ENCODE measurements around the gene AOC1. TPM values are rescaled to one million over a fixed set of nuclear protein-coding genes. Genes with fewer than 3 reads are reported as not detected.
"Not testable (repeated sequence)": the region's sequence is repeated elsewhere in the genome, so short reads cannot be mapped to it uniquely, and the experiment has no call there.

The AOC1 gene
- 10 to 100 TPM in 1 of 12 donors, under 1 TPM in 7, not detected in 4; 0.13 to 19.9 (median 0.39) TPM for polyA plus RNA-seq (ENCODE audit: insufficient read length in 12 of 12)
- long read RNA-seq, donor 1, transcript AOC1-201 (5 exons, 2,649 nt): major isoform, 8 of 90 reads
- long read RNA-seq, donor 1, partial matches to known transcripts: 82 of 90 reads
- long read RNA-seq, donor 1, other reads (novel, unspliced or antisense): 0 of 90 reads
- long read RNA-seq, donor 2: 0 reads
- long read RNA-seq, donor 3: 0 reads
- long read RNA-seq, donor 4: 0 reads
- long read RNA-seq, donor 5: 0 reads
- long read RNA-seq, donor 6: 0 reads
- long read RNA-seq, donor 7: 0 reads
- long read RNA-seq, donor 8: 0 reads
- long read RNA-seq, donor 9: 0 reads
- long read RNA-seq, donor 10: 0 reads
- long read RNA-seq, donor 11: 0 reads

DNA sequence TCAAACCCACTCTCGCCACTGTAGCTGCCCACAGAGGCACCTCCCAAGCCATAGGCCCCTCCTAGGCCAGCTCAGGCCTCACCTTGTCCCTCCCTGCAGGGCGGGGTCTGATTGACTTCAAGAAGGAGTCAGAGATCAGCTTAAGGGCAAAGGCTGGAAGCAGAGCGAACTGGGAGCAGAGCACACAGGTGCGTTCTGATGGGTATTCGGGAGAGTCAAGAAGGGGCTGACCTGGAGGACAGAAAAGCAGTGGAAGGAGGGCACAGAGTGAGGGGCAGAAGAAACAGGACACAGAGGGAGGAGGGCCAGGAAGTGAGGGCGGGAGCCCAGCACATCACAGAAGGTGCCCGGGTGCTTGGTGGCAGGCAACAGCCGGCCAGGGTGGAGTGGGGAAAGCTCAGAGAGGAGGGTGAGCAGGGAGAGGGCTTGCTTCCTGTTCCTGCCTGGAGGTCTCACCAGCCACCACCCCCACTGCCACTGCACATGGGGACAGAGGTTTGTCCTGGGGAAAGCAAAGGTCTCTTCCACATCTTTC lies at the start of gene AOC1:
TSS of gene AOC1 (plus strand) at position 147 of the 535 bp plus-strand sequence. CDS start 3,954 bp downstream, outside the sequence.
- no peak for DNase-seq

DNA sequence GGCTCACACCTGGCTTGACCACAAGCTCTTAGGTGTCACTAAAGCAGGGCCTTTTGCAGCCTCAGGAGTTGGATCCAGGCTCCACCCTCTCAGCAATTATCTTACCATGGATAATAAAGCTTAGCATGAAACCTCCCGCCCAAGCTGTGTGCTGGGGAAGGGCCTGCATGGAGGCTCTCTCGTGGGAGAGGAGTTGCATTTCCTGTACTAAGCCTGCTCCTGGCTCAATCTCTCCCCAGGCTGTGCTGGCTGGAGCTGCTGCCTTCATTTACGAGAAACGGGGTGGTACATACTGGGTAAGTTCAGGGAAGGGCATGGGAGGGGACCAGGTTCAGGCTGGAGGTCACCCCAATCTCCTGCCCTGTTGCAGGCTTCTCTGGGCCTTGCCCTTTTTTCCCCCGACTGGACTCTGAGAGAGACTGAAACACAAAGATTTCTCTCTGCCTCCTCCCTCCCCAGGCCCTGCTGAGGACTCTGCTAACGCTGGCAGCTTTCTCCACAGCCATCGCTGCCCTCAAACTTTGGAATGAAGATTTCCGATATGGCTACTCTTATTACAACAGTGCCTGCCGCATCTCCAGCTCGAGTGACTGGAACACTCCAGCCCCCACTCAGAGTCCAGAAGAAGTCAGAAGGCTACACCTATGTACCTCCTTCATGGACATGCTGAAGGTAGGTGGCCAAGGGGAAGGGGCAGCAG lies 49.0 kb upstream of the AOC1 start:
- no peak for DNase-seq

DNA sequence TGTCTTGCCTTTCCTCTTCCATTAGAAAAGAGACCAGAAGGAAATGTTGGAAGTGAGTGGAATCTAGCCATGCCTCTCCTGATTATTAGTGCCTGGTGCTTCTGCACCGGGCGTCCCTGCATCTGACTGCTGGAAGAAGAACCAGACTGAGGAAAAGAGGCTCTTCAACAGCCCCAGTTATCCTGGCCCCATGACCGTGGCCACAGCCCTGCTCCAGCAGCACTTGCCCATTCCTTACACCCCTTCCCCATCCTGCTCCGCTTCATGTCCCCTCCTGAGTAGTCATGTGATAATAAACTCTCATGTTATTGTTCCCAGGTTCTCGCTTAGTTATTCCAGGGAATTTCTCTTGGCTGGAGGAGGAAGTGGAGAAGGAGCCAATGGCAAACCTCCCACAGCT lies 47.5 kb upstream of the AOC1 start:
- DNase-seq: no peak

GRCh38 chr7:150805864-150806263 lies 46.5 kb upstream of the AOC1 start:
- DNase-seq: no peak

- no peak for DNase-seq
Measured at GRCh38 chr7:150806454-150806853, 45.9 kb upstream of the AOC1 start.

DNA sequence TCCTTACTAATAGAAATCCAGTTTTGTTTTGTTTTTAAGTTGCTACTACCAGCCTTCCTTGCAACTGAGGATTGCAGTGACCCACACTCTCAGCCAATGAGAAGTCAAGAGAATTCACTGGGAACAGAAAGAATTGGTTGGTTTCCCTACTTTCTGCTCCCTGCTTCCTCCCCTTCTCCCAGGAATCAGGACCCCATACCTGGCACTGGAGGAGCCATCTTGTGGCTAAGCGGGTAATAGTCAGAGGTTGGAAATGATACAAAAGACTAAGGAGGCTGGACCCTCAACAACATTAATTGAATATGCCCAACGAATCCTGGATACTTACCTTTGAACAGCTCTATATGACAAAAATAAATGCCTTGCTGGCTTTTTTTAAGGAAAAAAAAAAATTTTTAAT lies 45.5 kb upstream of the AOC1 start:
- no peak for DNase-seq

DNA sequence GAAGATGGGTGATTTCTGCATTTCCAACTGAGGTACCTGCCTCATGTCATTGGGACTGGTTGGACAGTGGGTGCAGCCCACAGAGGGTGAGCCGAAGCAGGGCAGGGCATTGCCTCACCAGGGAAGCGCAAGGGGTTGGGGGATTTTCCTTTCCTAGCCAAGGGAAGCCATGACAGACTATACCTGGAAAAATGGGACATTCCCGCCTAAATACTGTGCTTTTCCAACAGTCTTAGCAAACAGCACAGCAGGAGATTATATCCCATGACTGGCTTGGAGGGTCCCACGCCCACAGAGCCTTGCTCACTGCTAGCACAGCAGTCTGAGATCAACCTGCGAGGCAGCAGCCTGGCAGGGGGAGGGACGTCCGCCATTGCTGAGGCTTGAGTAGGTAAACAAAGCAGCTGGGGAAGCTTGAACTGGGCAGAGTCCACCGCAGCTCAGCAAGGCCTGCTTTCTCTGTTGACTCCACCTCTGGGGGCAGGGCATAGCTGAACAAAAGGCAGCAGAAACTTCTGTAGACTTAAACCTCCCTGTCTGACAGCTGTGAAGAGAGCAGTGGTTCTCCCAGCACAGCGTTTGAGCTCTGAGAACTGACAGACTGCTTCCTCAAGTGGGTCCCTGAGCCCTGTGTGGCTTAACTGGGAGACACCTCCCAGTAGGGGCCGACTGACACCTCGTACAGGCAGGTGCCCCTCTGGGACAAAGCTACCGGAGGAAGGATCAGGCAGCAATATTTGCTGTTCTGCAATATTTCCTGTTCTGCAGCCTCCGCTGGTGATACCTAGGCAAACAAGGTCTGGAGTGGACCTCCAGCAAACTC lies 44.5 kb upstream of the AOC1 start:
- not testable (repeated sequence) for DNase-seq

DNA sequence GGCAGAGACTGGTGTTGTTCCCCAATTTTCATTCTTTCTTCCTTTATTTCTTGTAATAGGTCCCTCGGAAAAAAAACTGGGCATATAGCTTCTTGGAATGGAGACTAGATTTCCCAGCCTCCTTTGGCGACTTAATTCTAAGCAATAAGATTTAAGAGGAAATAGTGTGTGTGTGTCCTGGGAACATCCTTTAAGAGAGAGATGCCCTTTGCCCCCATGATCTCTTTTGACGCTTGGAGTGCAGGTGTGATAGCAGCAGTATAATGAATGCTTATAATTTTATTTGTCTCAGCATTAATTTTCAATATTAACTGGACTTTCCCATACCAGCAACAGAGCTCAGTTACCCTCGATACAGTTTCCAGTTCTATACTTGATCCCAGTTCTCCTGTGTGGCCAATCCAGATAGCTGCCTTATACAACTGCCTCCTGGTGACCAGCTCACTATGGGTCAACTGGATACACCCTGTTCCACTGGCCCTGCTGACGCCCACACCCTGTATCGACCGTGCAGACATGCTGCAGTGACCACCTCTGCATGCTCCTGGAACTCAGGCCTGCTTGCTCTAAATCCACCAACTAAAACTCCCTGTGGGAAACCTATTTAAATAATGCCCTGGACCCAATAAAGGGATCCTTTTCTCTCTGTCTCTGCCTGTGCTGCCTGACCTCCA lies 37.9 kb upstream of the AOC1 start:
- DNase-seq: no peak

DNA sequence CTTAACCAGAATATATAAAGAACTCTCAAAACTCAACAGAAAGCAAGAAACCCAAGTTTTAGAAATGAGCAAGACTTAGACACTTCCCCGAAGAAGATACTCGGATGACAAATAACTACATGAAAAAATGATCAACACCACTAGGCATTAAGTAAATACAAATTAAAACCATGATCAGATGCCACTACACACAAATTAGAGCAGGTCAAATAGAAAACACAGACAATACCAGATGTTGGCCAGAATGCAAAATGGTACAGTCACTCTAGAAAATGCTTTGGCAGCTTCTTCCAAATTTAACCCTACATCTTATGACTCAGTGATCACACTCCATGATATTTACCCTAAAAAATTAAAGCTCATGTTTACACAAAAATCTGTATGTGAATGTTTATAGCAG lies 33.3 kb upstream of the AOC1 start:
- DNase-seq: no peak

GRCh38 chr7:150820148-150820547 lies 32.2 kb upstream of the AOC1 start:
- no peak for DNase-seq

DNA sequence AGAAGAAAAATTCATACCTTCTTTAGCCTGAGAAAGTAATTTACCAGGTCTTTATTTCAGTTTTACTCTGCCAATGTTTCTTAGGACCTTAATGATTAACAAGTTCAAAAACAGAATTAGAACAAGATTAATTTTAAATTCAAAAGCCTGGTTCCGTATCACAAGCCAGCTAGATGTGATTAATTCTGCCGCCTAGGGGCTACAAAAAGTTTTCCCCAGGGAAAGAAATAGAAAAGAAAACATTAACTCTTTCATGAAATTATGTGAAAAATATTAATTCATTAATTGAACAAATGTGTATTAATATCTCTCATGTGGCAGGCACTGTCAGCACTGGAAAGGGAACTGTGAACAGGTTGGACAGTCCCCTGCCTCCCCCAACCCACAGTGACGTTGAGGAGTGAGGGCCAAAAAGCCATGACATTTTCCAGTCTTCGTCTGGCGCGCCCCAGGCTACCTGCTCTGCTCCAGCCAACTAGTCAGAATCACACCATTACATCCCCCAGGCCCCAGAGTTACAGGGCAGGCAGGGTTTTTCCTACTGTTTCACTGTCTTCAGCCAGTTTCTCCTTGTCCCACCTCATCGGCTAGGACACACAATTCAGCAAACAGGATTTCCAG lies 31.6 kb upstream of the AOC1 start:
- DNase-seq: no peak

DNA sequence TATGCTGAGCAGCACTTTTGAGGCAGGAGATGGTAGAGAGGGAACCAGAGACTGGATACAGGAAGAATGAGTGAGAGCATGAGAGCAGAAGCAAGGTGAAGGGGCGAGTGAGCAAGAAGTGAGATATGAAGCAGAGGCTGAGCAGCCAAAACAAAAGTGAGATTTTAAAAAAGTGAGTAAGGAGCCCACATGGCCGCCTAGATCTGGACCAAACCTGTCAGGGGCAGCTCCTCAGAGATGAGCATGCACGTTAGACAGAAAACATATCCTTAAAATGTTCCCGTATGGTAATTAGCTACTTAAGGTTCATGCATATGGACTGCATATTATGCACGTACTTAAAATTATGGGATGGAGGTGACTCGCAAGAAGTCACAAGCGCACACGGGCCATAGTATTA lies 29.3 kb upstream of the AOC1 start:
- DNase-seq: no peak

DNA sequence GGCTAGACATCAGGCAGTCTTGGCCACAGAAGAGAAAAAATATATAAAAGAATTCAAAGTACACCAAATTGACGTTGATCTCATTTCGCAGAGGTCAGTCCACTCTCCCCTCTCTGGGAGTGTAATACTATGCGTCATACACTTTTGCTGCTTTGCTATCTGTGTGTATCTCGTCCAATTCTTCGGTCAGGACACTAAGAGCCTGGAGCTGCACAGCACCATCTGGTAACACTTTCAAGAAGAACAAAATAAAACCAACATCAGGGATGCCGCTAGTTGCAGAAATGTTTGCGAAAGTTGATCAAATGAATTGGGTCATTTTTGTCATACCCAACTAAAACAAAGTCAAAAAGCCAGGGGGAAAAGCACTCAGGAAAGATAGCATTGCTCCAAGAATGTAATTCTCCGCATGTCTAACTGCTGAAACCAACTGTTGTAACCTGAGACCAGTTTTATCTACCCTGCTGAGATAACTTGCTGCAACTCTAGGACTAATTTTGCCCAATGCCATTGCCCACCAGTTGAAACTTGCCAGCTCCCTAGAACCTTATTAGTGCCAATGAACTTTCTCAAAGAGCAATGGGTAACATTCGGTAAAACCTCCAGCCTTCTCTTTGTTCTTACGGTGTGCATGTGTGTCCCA lies 28.7 kb upstream of the AOC1 start:
- no peak for DNase-seq

DNA sequence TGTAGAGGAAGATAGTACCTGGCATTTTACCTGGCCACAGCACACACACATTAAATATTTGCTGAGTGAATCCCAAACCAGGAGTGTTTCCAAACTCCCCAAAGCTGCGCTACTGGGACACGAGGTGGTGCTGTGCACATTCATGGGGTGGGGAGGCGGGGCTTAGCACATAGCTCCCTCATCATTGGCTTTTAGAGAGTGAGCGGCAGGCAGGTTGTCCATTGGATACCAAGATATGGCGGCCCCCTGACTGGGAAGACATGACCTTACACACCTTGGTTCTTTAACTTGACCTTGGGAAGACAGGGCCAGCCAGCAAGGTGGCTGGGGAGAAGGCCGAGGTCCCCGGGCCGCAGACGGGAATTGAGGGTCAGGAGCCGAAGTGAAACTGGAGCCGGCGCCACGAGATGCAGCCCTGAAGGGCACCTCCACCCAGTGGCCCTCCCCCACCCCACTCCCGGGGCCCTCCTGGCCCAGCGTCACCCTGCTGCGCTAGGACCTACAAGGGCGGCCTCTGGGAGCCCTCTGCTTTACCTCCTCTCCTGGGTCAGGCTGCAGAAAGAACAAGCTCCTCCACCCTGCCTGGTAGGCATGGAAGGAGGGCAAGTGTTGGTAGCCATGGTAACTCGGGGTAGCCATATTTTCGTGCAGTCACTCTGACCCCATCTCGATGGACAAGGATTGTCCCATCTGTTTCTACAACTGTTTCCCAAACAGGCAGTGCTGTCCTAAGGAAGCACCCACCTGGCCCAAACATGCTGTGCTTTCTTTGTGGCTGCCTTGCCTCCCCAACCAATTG lies 27.7 kb upstream of the AOC1 start:
- no peak for DNase-seq

- no peak for DNase-seq
Measured at GRCh38 chr7:150826061-150826849, 26.1 kb upstream of the AOC1 start.

DNA sequence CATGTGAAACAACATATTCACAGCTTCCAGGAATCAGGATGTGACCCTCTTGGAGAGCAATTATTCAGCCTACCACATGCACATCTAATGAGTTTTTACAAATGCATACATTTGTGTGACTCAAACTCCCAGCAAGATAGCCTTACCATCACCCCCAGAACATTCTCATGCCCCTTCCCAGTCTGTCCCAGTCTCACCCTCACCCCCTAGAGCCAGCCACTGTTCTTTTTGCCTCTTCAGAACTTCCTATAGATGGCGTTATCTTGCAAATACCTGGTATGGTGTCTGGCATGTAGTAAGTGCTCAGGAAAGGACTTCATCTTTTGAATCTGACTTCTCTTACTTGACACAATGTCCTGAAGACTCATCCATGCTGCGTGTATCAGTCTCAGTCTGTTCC lies 23.9 kb upstream of the AOC1 start:
- DNase-seq: no peak

DNA sequence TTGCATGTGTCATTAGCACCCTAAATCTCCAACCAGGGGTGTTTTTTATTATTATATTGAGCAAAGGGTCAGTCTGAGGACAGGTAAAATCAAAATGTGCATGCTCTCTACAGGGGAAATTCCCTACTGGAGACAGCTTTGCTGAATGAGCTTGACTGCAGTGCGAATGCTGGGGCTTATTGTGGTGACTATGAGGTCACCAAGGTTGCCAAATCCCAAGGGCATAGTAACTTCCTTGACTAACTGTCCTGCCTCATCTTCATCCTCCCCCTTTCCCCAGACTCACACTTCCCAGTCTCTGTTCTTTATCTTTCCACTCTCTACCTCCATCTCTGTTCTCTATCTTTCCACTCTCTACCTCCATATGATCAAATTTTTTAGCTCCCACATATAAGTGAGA lies 22.9 kb upstream of the AOC1 start:
- DNase-seq: no peak

DNA sequence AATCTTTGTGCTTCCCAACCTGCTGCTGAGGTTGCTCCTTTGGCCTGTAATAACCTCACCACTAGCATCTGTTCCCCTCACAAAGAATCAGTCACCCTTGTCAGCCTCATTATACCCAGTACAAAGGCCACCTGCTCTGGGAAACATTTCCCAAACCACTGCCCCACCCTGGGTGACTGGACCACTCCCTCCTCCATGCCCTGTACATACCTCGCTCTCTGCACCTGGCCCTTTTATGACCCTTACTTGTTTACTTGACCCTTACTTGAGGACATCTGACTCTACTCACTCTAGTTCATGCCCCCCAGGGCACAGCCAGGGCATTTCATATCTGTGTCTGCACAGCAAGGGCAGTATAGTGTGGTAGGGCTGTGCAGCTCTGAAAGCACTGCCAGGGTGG lies 21.4 kb upstream of the AOC1 start:
- DNase-seq: no peak

GRCh38 chr7:150831851-150832250 lies 20.5 kb upstream of the AOC1 start:
- no peak for DNase-seq
